HG02885 (cell line): ENCODE results near the gene RALB.

Experiments
- ATAC-seq: cut with Tn5 transposase; IDR thresholded peaks from one replicate; pipeline ENCODE4 v1.9.1; 2021; ENCODE audit warnings: mild to moderate bottlenecking; ENCODE audit not compliant: unreplicated experiment, poor library complexity

Gene RALB

GRCh38 chr2:120261387-120262006 is 8.8 kb downstream of the RALB start:
- ATAC-seq: peak; percentile 74

- no peak for ATAC-seq
These were observed 9.5 kb downstream of the RALB start for GRCh38 chr2:120262150-120262549.

- no peak for ATAC-seq
These were observed 10.2 kb downstream of the RALB start for GRCh38 chr2:120262761-120263428.

- peak; percentile 72 for ATAC-seq
These were observed 12.4 kb downstream of the RALB start for GRCh38 chr2:120265006-120265405.

GRCh38 chr2:120267348-120267747 is 14.7 kb downstream of the RALB start:
- ATAC-seq: no peak

- ATAC-seq: no peak
These were observed 16.6 kb downstream of the RALB start for GRCh38 chr2:120269076-120269744.

GRCh38 chr2:120269816-120270215 is 17.2 kb downstream of the RALB start:
- ATAC-seq: no peak

GRCh38 chr2:120271711-120272379 is 19.2 kb downstream of the RALB start:
- no peak for ATAC-seq

GRCh38 chr2:120272763-120273481 is 20.3 kb downstream of the RALB start:
- no peak for ATAC-seq

- ATAC-seq: no peak
These were observed 23.2 kb downstream of the RALB start for GRCh38 chr2:120275617-120276400.

GRCh38 chr2:120277505-120278205 is 25.0 kb downstream of the RALB start:
- no peak for ATAC-seq

- no peak for ATAC-seq
These were observed 26.2 kb downstream of the RALB start for GRCh38 chr2:120278901-120279300.

GRCh38 chr2:120279708-120280107 is 27.1 kb downstream of the RALB start:
- ATAC-seq: no peak

GRCh38 chr2:120283649-120284048 is 31.0 kb downstream of the RALB start:
- no peak for ATAC-seq

- ATAC-seq: no peak
These were observed 32.4 kb downstream of the RALB start for GRCh38 chr2:120285056-120285455.

- ATAC-seq: peak; percentile 99
These were observed 34.7 kb downstream of the RALB start for GRCh38 chr2:120287183-120288015.

GRCh38 chr2:120288016-120288373 is 35.3 kb downstream of the RALB start:
- ATAC-seq: no peak

- ATAC-seq: no peak
These were observed 36.7 kb downstream of the RALB start for GRCh38 chr2:120289221-120289906.
